Activated gamma-delta T cell (primary cell): ENCODE measurements around the gene SLC25A42.

Source experiments
- DNase-seq: peaks from one replicate; lab custom pipeline; 2025; lab: John Stamatoyannopoulos, UW

SLC25A42 gene

GRCh38 chr19:19051478-19052213 lies 12.1 kb upstream of the SLC25A42 start:
- DNase-seq: no peak

- DNase-seq: no peak
Measured at GRCh38 chr19:19052921-19053320, 10.9 kb upstream of the SLC25A42 start.

- peak; percentile 32 for DNase-seq
Measured at GRCh38 chr19:19053508-19054314, 10.1 kb upstream of the SLC25A42 start.

GRCh38 chr19:19054315-19054938 lies 9.4 kb upstream of the SLC25A42 start:
- no peak for DNase-seq

DNA sequence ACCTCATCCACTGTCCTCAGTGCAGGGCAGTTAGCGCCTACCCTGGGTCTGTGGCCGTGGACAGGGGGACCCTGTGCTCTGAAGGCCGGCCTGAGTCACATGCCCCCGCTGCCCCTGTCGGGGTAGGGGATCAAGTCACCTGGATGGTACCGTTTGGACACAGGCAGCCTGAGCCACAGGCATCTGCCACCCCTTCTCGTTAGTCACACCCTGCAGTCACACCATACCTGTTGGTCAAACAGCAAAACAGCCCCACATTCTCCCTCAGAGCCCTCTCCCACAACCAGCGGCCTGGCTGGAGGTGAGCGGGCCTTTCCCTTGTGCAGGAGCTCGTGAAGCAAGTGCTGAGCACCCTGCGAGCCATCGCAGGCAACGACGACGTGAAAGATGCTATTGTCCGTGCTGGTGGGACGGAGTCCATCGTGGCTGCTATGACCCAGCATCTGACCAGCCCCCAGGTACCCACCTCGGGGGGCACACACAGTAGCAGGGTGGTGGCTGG lies 8.8 kb upstream of the SLC25A42 start:
- no peak for DNase-seq

DNA sequence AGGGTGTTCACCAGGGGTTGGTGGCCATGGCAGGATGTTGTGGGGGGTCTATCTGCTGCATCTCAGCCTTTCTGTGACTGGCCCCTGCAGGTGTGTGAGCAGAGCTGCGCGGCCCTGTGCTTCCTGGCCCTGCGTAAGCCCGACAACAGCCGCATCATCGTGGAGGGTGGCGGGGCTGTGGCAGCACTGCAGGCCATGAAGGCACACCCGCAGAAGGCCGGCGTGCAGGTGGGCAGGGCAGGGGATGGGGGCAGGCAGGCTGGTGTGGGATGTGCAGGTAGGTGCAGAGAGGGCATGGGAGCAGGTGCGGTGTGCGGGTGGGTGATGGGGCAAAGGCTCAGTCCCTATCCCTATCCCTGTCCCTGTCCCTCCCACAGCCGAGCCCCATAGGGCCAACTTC lies 8.1 kb upstream of the SLC25A42 start:
- no peak for DNase-seq

GRCh38 chr19:19056636-19057275 lies 7.0 kb upstream of the SLC25A42 start:
- DNase-seq: no peak

DNA sequence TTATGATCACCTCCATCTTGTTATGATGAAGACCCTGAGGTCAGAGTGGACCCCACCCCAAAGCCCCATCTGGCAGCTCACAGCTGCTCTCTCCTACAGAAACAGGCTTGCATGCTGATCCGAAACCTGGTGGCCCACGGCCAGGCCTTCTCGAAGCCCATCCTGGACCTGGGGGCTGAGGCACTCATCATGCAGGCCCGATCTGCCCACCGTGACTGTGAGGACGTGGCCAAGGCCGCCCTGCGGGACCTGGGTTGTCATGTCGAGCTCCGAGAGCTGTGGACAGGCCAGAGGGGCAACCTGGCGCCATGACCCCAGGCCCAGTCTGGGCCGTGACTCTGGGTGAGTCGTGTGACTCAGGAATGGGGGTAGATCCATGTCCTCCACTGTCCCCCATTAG lies 6.5 kb upstream of the SLC25A42 start:
- DNase-seq: no peak

DNA sequence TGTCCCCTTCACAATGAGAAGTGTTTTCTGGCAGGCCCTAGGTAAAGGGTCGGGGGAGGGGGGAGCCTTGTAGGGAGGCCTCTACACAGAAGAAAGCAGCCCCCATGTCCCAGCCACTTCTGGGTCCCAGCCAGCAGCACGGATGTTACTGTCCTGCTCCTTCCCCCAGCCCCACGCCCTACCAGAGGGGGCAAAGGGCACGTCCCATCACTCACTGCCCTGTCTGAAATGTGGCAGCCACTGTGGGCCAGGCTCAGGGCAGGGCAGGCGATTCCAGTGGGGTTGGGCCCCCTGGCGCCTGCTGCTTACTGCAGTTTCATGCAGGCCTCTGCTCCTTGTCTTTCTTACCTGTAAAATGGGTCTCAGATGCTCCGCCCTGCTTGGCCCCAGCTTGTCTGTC lies 6.1 kb upstream of the SLC25A42 start:
- DNase-seq: no peak

DNA sequence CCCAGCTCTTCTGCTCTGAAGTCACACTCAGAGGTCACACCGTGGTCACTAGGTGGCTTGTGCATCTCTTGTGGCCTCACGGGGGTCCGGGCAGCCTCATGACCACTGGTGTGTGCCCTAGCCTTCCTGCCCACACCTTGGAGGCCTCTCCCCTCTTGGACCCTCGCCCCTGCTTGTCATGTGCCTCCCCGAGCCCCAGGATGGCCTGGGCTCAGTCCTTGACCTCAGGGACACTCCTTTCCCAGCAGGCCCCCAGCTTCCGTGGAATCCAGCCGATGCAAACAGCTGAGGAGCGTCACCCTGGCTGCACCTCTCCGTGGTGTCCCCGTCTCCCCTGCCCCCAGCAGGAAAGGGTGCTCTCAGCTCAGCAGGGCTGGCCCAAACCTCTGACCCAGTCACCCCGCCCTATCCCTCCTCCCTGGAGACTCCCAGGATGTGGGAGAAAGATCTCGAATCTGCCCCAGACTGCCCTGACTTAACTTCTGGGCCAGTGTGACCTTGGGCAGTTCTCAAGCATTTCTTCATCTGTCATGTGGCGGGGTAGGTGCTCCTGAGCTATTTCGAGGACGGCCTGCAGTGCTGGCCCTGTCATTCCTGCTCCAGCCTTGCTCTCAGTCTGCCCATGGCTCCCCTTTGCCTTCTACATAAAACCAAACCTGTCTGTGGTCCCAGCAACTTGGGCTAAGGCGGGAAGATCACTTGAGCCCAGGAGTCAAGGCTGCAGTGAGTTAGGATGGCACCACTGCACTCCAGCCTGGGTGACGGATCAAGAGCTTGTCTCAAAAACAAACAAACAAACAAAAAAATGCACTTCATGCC lies 4.6 kb upstream of the SLC25A42 start:
- DNase-seq: no peak

- no peak for DNase-seq
Measured at GRCh38 chr19:19059837-19060611, 3.8 kb upstream of the SLC25A42 start.

DNA sequence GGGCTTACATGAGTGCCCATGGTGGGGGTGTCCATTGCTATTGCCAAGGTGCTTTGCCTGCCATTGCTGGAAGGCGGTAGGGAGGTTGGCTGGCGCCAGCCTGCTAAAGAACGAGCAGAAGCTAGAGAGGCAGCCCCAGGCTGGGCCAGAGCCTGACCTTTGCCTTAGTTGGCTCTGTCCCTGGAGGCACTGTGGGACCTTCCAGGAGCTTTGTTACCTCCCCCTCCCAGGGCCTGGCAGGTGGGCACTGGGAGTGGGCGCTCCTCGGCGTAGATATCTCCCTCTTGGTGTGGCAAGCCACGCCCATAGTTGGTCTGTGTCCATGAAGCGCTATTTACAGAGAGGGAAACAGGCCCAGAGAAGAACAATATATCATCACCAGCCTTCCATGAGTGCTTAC lies 2.3 kb upstream of the SLC25A42 start:
- DNase-seq: no peak

DNA sequence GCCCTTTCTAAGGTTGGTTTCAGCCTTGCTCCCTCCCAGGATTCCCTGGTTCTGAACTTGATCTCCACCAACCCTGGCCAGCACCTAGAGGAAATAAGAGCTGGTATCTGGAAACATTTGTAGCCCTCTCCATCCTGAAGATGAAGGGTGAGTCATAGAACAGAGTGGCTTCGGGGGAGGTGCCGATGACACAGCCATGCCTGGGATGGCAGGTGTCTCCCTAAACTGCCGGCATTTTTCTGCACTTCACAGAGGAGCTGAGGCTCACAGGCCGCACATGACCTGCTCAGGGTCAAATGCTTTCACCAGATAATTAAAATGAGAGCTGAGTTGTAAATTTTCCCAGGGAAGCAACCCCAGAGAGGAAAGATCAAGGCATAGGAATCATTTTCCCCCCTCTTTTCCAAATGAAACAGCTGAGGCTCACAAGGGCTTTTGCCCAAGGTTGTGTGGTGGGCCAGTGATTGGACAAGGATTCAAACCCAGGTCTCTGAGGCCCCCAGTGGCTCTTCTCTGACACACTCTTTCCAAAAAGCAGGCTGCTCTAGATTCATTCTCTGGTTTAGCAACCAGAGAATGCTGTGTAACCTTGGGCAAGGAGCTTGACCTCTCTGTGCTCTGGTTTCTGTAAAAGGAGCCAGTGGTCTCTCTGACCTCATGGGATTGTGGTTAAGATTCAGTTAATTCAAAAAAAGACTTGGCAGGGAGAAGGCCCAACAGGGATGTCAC lies 1.2 kb upstream of the SLC25A42 start:
- DNase-seq: no peak

GRCh38 chr19:19064098-19064722 lies 416 bp downstream of the SLC25A42 start:
- no peak for DNase-seq

DNA sequence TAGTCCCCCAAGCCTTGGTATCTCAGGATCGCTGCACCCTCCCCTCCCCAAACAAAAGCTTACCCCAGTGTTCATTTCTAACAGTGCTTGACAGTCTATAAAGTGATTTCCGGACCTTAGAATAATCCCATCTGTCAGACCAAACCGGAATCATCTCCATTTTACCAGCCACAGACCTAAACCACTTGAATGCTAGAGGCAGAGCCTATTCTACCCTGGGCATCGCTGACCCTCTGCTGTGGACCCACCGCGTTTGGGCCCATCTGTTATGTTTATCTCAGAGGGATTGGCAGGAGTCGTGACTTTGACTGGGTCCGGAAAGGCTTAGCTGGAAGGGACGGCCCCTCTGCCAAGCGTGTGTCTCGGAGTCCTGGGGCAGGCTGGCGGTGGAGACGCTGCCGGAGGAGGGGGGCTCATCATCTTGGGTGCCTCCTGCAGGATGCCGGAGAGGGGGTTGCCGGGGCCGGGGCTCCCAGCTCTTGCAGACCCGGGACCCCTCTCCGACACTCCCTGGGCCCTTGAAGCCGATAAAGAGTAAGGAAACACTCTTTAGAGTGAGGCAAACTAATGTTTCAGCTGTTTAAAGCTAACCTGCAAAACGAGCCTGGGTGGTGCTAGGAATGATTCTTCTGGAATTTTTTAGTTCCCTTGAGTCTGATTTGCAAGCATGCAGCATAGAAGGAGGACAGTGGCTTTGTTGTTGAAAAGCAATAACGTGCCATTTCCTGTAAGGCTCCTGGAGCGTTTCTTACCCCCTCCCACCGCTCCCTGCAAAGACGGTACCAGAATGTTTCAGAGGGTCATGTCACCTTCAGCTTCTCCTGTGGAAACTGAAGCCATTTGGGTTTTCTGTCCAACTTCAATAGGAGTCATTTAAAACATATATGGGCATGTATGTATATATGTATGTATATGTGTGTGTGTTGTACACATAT lies 1.3 kb downstream of the SLC25A42 start:
- DNase-seq: no peak

DNA sequence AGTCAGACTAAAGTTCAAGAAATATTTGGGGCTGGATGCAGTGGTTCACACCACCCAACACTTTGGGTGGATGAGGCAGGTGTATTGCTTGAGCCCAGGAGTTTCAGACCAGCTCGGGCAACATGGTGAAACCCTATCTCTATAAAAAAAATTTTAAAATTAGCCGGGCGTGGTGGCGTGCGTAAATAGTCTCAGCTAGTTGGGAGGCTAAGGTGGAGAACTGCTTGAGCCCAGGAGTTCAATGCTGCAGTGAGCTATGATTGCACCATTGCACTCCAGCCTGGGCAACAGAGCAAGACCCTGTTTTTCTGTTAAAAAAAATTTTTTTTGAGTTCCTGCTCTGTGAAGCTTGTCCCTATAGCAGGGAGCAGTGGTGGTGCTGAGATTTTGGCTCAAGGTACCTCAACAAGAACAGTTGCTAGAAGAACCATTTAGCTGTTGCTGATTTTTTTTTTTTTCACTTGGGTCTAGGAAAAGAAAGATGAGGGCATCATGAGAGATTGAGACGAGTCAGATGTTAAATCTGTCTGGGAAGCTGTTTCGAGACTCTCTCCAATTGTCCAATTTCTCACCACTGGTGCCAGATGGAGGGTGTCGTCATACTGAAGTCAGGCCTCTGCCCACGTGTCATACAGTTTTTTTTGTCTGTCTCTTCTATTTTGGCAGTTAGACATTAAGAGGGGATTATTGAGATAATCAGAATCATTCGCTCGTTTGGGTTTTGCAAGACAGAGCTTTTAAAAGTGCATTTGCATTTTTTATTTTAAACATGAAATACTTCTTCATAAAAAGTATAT lies 3.7 kb downstream of the SLC25A42 start:
- no peak for DNase-seq
